ENCODE data around the gene DPF1.
A peak's percentile ranks its signal among the peaks of the same experiment; 100 is the strongest.
"Not testable (repeated sequence)": the region's sequence is repeated elsewhere in the genome, so short reads cannot be mapped to it uniquely, and the experiment has no call there.

The DPF1 gene

DNA sequence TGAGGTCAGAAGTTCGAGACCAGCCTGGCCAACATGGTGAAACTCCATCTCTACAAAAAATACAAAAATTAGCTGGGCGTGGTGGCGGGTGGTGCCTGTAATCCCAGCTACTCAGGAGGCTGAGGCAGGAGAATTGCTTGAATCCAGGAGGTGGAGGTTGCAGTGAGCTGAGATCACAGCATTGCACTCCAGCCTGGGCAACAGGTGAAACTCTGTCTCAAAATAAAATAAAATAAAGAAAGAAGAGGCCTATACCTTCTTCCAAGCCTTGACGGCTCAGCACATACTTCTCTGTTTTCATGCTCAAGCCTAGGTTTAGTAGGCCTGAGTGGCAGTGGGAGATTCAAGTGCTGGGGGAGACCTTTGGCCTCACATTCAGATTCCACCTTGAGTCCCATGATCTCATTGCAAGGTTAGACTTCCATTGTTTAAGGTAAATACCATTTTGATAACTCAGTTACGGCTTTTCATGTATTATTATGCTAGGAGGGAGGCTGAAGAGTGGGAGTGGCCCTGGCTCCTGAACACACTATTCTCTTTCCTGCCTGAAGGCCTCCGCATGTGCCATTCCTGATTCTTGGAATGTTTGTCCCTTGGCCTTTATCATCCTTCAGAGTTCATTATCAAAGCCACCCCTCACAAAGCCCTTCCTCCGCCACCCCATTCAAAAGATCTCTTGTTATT, 38.7 kb upstream of the DPF1 start:
- no peak for DNase-seq
- Histone ChIP-seq H3K4me3 (ENCODE audit: low read depth, low read length) (no peak overlapping the region), H3K36me3 (no peaks in the 10 kb centered on the region), H3K9me3 (ENCODE audit: severe bottlenecking) (no peaks in the 10 kb centered on the region), H3K27me3 (ENCODE audit: insufficient read depth, low read depth, severe bottlenecking) (no peaks in the 10 kb centered on the region), H3K27ac (no peak overlapping the region)
- no peak for TF ChIP-seq CTCF (IDR thresholded peaks at IDR 0.05; ENCODE audit: low read depth, low read length)

DNA sequence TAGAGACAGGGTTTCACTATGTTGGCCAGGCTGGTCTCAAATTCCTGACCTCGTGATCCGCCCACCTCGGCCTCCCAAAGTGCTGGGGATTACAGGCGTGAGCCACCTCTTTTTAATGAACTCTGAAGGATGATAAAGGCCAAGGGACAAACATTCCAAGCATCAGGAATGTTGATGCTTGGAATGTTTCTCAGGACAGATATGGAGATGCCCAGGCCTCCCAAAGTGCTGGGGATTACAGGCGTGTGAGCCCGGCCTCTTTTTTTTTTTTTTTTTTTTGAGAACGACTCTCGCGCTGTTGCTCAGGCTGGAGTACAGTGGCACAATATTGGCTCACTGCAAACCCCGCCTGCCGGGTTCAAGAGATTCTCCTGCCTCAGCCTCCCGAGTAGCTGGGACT, 37.9 kb upstream of the DPF1 start:
- not testable (repeated sequence) for H3K36me3 ChIP-seq; H3K9me3 ChIP-seq (ENCODE audit: severe bottlenecking); H3K27ac ChIP-seq; DNase-seq; H3K4me3 ChIP-seq (ENCODE audit: low read depth, low read length); H3K27me3 ChIP-seq (ENCODE audit: insufficient read depth, low read depth, severe bottlenecking)

DNA sequence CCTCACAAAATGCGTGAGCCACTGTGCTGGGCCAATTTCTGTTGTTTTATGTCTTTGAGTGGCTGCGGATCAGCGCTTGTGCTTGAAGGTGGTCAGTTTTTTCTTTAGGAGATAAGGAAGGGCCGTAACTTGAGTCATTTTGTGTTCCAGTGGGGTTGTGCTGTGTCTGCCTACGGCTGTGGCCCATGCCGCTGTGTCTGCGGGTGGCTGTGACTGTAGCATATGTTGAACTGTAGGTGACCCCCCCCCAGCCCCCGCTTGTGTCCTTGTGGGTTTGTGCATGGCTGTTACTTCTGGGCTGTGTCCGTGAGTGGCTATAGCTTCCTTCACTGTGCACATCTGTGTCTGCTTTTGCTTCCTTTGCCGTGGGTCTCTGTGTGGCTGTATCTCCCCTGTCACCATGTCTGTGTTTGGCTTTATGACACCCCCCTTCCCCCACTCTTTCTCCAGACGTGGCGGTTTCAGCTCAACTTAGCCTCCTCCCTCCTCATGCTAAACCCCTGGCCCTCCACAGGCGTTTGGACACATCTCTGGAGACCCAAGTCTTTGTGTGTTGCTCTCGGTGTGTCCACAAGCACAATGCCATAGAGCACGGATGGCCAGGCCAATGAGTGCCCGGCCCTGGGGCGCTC, 31.5 kb upstream of the DPF1 start:
- H3K9me3 ChIP-seq (ENCODE audit: severe bottlenecking) = no peaks in the 10 kb centered on the region
- H3K27ac ChIP-seq = peak overlapping the region; percentile 98
- no peak for TF ChIP-seq CTCF (IDR thresholded peaks at IDR 0.05; ENCODE audit: low read depth, low read length)
- peaks cover 40% of the 10 kb centered on the region for H3K36me3 ChIP-seq
- no peaks in the 10 kb centered on the region for H3K27me3 ChIP-seq (ENCODE audit: insufficient read depth, low read depth, severe bottlenecking)
- peak overlapping the region; percentile 80 for H3K4me3 ChIP-seq (ENCODE audit: low read depth, low read length)
- DNase-seq = peak; percentile 67

DNA sequence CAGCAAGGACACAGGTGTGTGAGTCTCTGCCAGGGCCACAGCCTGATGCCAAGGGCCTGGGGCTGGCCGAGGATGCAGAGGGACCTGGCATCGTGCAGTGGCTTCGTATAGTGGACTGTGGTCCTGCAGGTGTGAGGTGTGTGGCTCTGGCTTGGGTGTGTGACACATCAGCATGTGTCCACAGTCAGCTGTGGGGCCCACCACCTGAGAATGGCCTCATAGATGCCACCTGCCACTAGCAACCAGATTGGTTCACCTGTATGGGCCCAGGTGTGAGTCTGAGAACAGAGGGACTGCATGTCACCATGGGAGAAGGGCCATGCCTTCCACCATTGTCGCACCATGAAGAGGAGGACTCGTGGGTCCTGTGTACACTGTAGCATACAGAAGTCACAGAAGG, 29.8 kb upstream of the DPF1 start:
- peak overlapping the region; percentile 98 for H3K27ac ChIP-seq
- TF ChIP-seq CTCF (IDR thresholded peaks at IDR 0.05; ENCODE audit: low read depth, low read length) = no peak
- no peaks in the 10 kb centered on the region for H3K9me3 ChIP-seq (ENCODE audit: severe bottlenecking)

GRCh38 chr19:38252941-38253691, 29.1 kb upstream of the DPF1 start:
- Histone ChIP-seq H3K27me3 (ENCODE audit: insufficient read depth, low read depth, severe bottlenecking) (no peaks in the 10 kb centered on the region), H3K9me3 (ENCODE audit: severe bottlenecking) (no peaks in the 10 kb centered on the region), H3K4me3 (ENCODE audit: low read depth, low read length) (peak overlapping the region; percentile 50), H3K36me3 (peaks cover 50% of the 10 kb centered on the region), H3K27ac (peak overlapping the region; percentile 98)
- TF ChIP-seq CTCF (IDR thresholded peaks at IDR 0.05; ENCODE audit: low read depth, low read length) = no peak
- DNase-seq = peak; percentile 97

More for the DNA sequence above, 29.8 kb upstream of the DPF1 start:
- DNase-seq = no peak
- no peaks in the 10 kb centered on the region for H3K27me3 ChIP-seq (ENCODE audit: insufficient read depth, low read depth, severe bottlenecking)
- H3K4me3 ChIP-seq (ENCODE audit: low read depth, low read length) = no peak overlapping the region; the same call in 1 of the 2 replicates
- H3K36me3 ChIP-seq = peaks cover 44% of the 10 kb centered on the region

DNA sequence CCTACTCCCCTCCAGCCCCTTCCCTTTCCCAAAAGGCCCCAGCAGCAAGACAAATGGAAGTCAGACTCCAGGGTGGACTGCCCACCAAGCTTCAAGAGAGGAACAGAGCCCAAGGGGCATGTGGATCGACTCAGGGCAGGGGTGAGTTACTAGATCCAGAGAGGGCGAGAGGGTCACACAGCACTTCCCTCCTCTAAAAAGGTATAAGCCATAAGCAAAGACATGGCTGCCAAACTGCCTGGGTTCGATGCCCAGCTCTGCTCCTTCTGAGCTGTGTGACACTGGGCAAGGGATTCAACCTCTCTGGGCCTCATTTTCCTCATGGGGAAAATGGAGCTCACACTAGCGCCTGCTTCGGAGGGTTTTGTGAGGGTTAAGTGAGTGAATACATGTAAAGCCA, 28.4 kb upstream of the DPF1 start:
- DNase-seq = no peak
- Histone ChIP-seq H3K27me3 (ENCODE audit: insufficient read depth, low read depth, severe bottlenecking) (no peaks in the 10 kb centered on the region), H3K9me3 (ENCODE audit: severe bottlenecking) (no peaks in the 10 kb centered on the region), H3K36me3 (peaks cover 56% of the 10 kb centered on the region), H3K4me3 (ENCODE audit: low read depth, low read length) (peak overlapping the region; percentile 50), H3K27ac (peak overlapping the region; percentile 98)
- TF ChIP-seq CTCF (IDR thresholded peaks at IDR 0.05; ENCODE audit: low read depth, low read length) = no peak

All from WERI-Rb-1 (cell line).